ENCODE measurements around the gene CTXND1.

CTXND1 gene

DNA sequence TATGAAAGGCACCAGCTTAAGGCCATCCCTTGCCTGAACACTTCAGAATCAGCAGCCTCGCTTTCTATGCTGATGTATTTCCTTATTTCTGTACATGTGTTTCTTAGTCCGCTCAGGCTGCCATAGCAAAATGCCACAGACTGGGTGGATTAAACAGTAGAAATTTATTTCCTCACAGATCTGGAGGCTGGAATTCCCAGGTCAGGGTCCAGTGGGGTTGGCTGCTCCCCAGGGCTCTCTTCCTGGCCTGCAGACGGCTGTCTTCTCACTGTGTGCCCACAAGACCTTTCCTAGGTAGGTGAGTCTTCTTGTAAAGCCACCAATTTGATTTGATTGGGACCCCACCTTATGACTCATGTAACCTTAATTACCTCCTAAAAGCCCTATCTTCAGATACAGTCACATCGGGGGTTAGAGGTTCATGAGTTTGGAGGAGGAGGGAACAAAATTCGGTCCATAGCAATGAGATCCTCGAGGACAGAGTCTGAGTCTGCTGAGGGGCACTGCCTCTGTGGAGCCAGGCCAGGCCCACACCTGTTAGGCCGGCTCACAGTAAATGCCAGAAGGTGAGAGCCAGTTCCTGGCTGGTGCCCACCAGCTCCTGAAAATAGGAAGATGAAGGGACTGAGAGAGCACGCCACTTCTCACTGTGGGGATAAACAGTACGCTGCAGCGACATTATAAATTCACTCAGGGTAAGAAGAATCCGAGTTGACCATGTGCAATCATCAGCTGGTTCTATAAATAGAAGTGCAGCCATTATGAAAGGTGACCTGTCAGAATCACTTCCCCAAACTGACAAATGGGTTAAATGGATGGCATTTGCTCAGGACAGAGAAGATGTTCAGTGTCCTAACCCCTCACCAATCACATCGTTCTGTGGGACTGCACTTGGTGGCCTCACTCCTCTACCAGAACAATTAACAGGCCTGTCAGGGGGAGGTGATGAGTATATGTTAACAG, 41.1 kb downstream of the CTXND1 start:
- TF ChIP-seq POLR2A (IDR thresholded peaks at IDR 0.05; ENCODE audit: low read depth, low read length): no peak
- FAIRE-seq: no peak

DNA sequence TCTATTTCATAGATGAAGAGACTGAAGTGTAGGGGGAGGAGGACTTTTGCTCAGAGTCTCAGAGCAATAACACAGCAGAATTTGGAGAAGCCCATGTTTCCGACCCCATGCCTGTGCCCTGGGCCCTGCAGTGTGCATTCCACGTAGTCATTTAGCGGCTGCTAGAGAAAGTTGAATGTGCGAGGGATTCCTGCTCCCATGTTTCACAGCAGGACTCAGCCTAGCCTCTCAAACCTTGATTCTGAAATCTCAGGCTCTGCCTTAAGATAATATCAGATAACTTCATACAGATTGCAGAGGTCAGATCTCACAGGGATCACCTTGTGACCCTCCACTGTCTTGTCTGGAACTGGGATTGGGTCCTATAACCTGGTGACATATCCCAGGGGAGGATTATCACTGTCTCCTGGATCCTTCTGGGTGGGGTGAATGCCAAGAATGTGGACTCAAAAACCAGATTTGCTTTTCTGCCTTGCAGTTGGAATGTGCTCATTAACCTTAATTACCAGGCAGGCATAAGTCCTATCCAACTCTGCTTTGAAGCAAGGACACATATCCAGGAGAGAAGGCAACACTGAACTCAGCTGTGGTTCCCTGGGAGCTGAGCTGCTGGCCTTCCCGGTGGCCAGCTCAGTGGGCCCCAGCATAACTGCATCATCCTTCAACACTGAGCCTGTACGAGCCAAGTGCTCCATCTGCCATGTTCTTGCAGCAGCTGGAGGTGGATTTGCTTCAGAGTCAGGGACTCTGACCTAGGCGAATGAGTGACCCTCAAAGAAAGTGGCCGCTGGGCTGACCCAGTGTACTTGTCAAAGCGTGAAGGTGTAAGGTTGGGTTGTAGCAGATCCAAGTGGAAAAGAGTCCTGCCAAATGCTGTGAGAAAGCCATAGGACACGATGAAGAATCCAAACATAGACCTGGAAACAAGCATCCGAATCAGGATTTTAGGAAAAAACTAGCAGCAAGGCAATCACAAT, 43.0 kb downstream of the CTXND1 start:
- TF ChIP-seq POLR2A (IDR thresholded peaks at IDR 0.05; ENCODE audit: low read depth, low read length): no peak
- no peak for DNase-seq (ENCODE audit: insufficient read length, low spot score)
- no peak for FAIRE-seq

More for the DNA sequence above, 41.1 kb downstream of the CTXND1 start:
- no peak for DNase-seq (ENCODE audit: insufficient read length, low spot score)

DNA sequence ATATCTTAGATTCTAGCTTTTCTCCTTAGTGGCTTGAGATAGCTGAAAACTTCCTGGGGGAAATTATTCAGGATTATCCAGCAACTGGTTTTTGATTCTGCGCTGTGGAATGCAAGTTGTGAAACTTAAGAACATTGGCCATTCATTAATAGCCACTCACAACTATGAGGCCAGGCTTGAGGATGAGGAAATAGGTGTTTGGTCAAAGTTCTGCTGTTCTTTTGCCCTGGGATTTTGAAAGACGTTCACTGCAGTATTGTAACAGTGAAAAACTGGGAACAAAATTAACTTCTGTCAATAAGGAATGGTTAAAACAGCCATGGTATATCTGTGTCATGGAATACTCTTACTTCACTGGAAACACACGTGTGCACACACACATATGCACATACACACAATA, 44.1 kb downstream of the CTXND1 start:
- no peak for TF ChIP-seq POLR2A (IDR thresholded peaks at IDR 0.05; ENCODE audit: low read depth, low read length)
- DNase-seq (ENCODE audit: insufficient read length, low spot score): no peak
- no peak for FAIRE-seq

DNA sequence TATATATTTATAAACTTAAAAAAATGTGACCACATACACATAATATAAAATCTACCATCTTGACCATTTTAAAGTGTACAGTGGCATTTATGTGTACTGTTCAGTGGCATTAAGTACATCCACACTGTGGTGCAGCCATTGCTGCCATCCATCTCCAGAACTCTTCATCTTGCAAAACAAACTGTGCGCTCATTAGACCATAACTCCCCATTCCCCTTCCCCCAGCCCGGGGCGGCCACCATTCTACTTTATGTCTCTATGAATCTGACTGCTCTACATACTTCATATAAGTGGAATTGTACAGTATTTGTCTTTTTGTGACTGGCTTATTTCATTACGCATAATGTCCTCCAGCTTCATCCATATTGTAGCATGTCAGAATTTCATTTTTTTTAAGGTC, 47.8 kb downstream of the CTXND1 start:
- TF ChIP-seq POLR2A (IDR thresholded peaks at IDR 0.05; ENCODE audit: low read depth, low read length): no peak
- FAIRE-seq (no peak), DNase-seq (ENCODE audit: insufficient read length, low spot score) (no peak)

DNA sequence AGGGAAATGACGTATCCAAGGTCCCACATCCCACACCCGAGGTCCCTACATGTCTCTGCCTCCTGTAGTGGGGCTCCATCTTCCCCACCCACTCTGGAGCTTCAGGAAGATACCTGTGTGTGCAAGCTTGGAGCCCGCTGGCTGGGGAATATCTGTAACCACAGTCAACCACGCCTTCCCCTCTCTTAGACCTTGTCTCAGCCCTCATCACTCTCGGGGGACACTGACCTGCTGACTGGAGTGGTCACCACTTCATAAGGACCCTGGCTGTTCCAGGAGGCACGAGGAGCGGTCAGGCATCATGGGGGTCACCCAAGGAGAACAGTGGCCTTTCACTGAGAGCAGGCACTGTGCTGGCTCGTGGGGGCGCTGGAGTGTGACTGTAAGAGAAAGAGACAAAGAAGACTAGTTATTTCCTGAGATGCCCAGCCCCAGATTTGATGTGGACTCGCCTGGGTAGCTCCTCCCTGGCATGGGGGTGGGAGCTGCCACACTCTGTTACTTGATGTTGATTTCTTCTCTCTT, 48.6 kb downstream of the CTXND1 start:
- no peak for FAIRE-seq
- TF ChIP-seq POLR2A (IDR thresholded peaks at IDR 0.05; ENCODE audit: low read depth, low read length): no peak
- DNase-seq (ENCODE audit: insufficient read length, low spot score): no peak

DNA sequence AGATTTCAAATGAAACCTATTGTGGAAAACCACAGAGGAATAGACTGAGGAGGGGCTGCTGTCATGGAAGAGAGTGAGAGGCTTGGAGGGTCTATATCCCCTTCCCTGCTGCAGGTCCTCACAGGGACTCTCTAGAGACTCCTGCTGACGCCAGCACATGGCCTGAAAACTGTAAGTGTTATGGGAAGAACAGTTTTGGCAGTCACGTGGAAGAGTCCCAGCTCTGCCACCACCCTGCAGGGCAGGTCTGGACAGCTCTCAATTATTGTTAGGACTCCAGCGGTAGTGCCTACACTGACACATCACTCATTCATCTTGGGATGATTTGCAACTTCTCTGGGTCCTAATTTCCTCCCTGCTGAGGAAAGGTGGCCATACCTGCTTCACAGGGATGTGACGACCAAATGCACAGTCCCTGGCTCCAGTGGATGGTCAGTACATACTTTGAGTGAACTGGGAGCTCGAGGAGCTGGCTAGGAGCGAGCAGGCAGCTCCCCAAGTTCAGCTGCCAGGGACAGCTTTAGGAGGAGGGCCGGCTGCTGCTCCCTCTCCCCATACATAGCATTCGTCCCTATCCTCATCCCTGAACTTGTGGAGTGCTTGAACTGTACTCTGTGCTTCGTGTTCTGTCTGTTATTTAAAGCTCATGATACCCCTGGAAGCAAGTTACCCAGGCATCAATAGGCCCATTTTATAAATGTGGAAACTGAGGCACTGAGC, 49.2 kb downstream of the CTXND1 start:
- DNase-seq (ENCODE audit: insufficient read length, low spot score): no peak
- no peak for TF ChIP-seq POLR2A (IDR thresholded peaks at IDR 0.05; ENCODE audit: low read depth, low read length)
- FAIRE-seq: no peak

DNA sequence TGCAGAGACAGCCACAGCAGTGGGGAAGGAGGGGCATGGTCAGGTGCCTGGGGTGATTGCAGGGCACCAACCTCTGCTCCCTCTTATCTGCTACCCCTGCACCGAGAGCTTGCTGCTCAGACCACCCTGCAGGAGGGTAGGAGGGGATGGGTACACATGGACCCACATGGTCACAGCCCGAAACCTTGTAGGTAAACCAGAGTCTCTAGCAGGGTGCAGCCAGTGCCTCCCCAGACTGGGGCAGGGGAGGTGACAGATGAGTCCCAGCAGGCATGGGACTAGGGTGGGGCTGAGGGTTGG, 50.0 kb downstream of the CTXND1 start:
- DNase-seq (ENCODE audit: insufficient read length, low spot score) (no peak), FAIRE-seq (no peak)
- TF ChIP-seq POLR2A (IDR thresholded peaks at IDR 0.05; ENCODE audit: low read depth, low read length): no peak

DNA sequence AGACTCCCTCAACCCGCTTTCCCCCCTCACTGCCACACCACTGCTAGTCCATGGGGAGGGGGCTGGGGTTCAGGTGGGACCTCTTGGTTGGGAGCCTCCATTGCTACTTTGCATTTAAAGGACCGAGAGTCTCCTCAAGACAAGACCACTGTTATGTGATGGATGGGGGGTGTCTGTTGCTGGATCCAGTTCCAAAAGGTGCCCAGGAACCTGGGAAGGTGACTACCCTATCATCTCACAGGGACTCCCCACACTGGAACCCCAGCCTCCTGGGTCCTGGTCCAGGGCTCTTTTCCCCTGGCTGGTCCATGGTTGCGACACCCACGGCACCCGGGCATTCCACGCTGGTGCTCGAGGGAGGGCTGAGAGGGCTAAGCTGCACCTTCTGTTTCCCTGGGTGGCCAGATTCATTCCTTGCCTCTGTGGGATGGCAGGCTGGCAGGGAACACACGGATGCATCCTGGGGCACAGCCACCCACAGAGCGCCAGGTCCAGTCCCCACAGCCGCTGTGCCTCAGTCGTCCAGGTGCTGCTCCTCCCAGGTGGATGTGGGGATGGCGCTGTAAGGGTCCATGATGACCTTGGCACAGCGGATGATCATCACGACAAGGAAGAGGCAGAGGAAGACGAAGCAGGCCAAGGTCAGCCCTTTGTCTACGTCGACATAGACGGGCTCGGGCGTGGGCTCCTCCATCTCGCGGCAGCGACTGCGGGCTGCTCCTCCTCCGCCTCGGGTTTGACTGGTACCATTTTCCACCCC, 50.6 kb downstream of the CTXND1 start:
- DNase-seq (ENCODE audit: insufficient read length, low spot score): no peak
- TF ChIP-seq POLR2A (IDR thresholded peaks at IDR 0.05; ENCODE audit: low read depth, low read length): no peak
- FAIRE-seq: no peak

DNA sequence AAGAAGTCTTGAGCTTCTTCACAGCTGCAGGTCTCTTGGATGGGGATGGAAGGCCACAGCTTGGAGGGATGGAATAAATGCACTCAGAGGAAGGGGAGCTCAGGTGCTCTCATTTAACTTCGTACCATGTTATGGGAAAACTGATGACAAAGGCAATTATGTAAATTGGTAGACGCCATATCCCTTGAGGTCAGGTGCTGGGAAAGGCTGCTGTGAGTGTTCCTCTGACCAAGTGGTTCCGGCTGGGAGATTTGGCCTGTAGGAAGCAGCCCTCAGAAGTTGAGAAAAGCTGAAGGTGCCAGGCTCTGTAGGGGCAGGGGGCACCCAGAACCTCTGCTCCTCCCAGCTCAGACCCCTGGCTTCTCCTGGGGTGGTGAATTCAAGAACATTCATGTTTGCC, 52.1 kb downstream of the CTXND1 start:
- no peak for FAIRE-seq
- no peak for TF ChIP-seq POLR2A (IDR thresholded peaks at IDR 0.05; ENCODE audit: low read depth, low read length)
- DNase-seq (ENCODE audit: insufficient read length, low spot score): no peak

DNA sequence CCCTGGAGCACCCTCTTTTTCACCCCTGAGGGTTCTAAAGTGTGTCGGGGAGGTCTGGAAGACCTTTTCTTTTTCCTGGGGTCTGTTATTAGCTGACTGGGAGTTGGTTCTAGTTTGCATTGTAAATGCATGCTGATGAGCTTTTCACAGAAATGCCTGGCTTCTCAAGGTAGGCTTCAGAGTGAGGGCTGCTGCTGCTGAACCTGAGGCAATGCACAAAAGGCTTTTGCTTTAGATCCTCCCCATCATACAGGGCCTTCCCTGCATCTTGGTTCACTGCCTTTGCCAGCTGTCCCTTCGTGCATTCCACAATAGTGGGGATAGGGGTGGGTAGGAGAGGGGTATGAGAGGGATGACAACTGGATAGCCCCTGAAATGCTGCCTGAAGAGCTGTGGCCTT, 52.6 kb downstream of the CTXND1 start:
- no peak for FAIRE-seq
- no peak for DNase-seq (ENCODE audit: insufficient read length, low spot score)

DNA sequence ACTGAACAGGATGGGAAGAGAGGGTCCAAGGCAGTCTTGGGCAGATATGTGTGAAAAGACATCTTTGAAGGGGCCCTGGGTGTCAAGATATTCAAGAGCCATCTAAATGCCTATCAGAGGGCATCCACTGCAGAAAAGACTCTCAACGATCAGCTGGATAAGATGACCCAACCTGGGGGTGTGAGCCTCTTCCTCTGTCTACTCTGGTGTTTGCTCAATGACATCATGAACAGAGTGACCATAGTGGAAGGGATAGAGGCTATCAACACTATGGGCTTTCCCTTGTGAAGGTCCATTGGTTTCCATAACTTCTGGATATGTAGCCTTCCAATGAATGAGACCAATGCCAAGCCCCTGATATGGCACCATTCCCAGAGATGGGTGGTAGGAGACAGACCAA, 57.1 kb downstream of the CTXND1 start:
- FAIRE-seq (no peak), DNase-seq (ENCODE audit: insufficient read length, low spot score) (no peak)
- TF ChIP-seq POLR2A (IDR thresholded peaks at IDR 0.05; ENCODE audit: low read depth, low read length): no peak

More for the DNA sequence above, 52.6 kb downstream of the CTXND1 start:
- no peak for TF ChIP-seq POLR2A (IDR thresholded peaks at IDR 0.05; ENCODE audit: low read depth, low read length)

DNA sequence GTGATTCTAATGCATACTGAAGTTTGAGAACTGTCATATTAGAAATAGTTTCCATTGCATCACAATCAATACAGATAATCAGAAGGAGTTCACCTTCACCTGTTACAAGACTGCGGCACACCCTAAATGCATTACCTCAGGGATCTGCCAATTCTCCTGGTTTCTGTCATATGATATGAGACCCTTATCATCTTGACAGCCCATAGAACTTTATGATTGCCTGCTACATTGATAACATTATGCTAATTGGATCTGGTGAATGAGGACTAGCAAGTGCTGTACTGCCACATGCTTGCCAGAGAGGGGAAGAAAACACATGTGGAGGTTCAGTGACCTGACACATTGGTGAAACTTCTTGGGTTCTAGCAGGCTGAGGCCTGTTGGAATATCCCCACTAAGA, 57.8 kb downstream of the CTXND1 start:
- DNase-seq (ENCODE audit: insufficient read length, low spot score): no peak
- FAIRE-seq: no peak
- no peak for TF ChIP-seq POLR2A (IDR thresholded peaks at IDR 0.05; ENCODE audit: low read depth, low read length)
